HG03139 (cell line): Measurements from ENCODE around the gene HAND2.

ENCODE experiments used
- ATAC-seq: cut with Tn5 transposase; IDR thresholded peaks from one replicate; pipeline ENCODE4 v1.9.1; 2021; ENCODE audit not compliant: unreplicated experiment

HAND2 gene

GRCh38 chr4:173521467-173522159 is 8.4 kb downstream of the HAND2 start:
- no peak for ATAC-seq

- no peak for ATAC-seq
These were observed 9.0 kb downstream of the HAND2 start for GRCh38 chr4:173520921-173521466.

GRCh38 chr4:173519111-173520101 is 10.6 kb downstream of the HAND2 start:
- no peak for ATAC-seq

- no peak for ATAC-seq
These were observed 11.5 kb downstream of the HAND2 start for GRCh38 chr4:173518425-173519102.

- ATAC-seq, result no peak
These were observed 12.1 kb downstream of the HAND2 start for GRCh38 chr4:173517781-173518424.

- no peak for ATAC-seq
These were observed 13.2 kb downstream of the HAND2 start for GRCh38 chr4:173516621-173517524.

GRCh38 chr4:173515458-173515857 is 14.6 kb downstream of the HAND2 start:
- ATAC-seq, result no peak

GRCh38 chr4:173514641-173515217 is 15.3 kb downstream of the HAND2 start:
- ATAC-seq, result no peak

GRCh38 chr4:173513651-173514050 is 16.4 kb downstream of the HAND2 start:
- no peak for ATAC-seq

- ATAC-seq, result no peak
These were observed 18.2 kb downstream of the HAND2 start for GRCh38 chr4:173511787-173512361.

- peak; percentile 33 for ATAC-seq
These were observed 20.7 kb downstream of the HAND2 start for GRCh38 chr4:173509036-173510001.

- ATAC-seq, result no peak
These were observed 21.5 kb downstream of the HAND2 start for GRCh38 chr4:173508386-173509035.

GRCh38 chr4:173507471-173508385 is 22.3 kb downstream of the HAND2 start:
- no peak for ATAC-seq

GRCh38 chr4:173506597-173507211 is 23.3 kb downstream of the HAND2 start:
- peak; percentile 6 for ATAC-seq

GRCh38 chr4:173505924-173506518 is 24.0 kb downstream of the HAND2 start:
- ATAC-seq, result peak; percentile 68

- no peak for ATAC-seq
These were observed 25.9 kb downstream of the HAND2 start for GRCh38 chr4:173504181-173504503.
